ENCODE measurements around the gene ZBTB8OS.
"Not testable (repeated sequence)": the region's sequence is repeated elsewhere in the genome, so short reads cannot be mapped to it uniquely, and the experiment has no call there.

The ZBTB8OS gene

DNA sequence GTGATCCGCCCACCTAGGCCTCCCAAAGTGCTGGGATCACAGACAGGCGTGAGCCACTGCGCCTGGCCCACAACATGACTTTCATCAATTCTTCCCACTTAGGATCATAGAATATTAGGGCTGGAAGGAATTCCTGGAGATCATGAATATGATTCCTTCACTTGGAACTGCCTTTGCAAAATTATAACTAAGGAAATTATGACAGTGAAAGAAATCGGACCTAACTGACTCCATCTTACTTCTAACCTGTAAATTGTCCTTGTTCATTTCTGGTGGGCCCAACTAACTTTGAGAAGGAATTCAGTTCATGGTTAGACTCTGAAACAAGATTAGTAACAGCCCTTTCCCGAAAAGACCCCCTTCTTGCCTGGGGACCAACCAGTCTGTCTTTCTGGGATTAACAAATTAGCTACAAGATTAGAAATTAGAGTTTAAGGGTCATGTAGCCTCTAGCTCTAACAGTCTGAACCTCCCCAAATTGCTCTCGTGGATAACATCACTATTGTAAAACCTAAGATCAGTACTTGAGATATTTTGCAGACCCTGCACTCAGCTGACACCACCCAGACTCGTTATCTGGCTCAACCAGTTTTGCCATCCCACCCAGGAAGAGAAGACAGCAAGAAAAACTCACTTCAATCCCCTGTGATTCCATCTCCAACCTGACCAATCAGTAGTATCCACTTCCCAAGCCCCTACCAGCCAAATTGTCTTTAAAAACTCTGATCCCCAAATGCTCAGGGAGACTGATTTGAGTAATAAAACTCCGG is 14.7 kb downstream of the ZBTB8OS start:
- no peak for ATAC-seq (replicated peaks)
- no peak for DNase-seq
- Mint-ChIP-seq H3K36me3 (peaks cover 26 to 37% of the 10 kb centered on the region in 2 donors), H3K4me3 (no peak overlapping the region), H3K9me3 (no peaks in the 10 kb centered on the region), H3K27me3 (no peaks in the 10 kb centered on the region), H3K27ac (no peak overlapping the region), H3K4me1 (peaks cover 5 to 12% of the 10 kb centered on the region in 2 donors)

DNA sequence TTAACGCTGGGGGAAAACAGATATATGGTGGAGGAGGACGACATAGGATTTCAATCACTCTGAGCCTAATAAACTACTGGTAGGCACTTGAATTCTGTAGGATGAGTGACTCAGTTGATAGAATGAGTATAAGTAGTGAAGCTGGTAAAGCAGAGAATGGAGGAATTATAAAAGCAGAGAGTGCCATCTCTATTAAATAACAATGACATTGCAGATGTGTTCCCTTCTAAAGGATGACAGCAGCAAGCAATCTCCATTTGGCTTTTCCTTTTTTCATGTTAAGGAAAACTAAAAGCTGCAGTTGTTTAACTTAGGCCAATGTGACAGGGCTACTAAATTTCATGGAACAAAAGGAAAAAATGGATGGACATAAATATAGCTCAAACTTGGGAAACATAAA is 17.5 kb downstream of the ZBTB8OS start:
- ATAC-seq (replicated peaks) (no peak), DNase-seq (no peak)
- Mint-ChIP-seq H3K36me3 (peaks cover 32 to 44% of the 10 kb centered on the region in 2 donors), H3K27me3 (no peaks in the 10 kb centered on the region), H3K4me1 (peaks cover 5 to 13% of the 10 kb centered on the region in 2 donors), H3K27ac (no peak overlapping the region), H3K9me3 (no peaks in the 10 kb centered on the region), H3K4me3 (no peak overlapping the region)

DNA sequence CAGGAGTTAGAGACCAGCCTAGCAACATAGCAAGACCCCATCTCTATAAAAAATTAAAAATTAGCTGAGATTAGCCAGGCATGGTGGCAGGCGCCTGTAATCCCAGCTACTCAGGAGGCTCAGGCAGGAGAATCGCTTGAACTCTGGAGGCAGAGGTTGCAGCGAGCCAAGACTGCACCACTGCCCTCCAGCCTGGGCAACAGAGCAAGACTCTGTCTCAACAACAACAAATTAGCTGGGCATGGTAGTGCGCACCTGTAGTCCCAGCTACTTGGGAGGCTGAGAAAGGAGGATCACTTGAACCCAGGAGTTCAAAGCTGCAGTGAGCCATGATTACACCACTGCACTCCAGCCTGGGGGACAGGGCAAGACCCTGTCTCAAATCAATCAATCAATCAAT is 20.2 kb downstream of the ZBTB8OS start:
- H3K4me1 Mint-ChIP-seq; H3K4me3 Mint-ChIP-seq; H3K27me3 Mint-ChIP-seq; H3K9me3 Mint-ChIP-seq; ATAC-seq (replicated peaks); H3K27ac Mint-ChIP-seq; DNase-seq: not testable (repeated sequence)
- H3K36me3 Mint-ChIP-seq = peaks cover 31 to 35% of the 10 kb centered on the region in 2 donors

DNA sequence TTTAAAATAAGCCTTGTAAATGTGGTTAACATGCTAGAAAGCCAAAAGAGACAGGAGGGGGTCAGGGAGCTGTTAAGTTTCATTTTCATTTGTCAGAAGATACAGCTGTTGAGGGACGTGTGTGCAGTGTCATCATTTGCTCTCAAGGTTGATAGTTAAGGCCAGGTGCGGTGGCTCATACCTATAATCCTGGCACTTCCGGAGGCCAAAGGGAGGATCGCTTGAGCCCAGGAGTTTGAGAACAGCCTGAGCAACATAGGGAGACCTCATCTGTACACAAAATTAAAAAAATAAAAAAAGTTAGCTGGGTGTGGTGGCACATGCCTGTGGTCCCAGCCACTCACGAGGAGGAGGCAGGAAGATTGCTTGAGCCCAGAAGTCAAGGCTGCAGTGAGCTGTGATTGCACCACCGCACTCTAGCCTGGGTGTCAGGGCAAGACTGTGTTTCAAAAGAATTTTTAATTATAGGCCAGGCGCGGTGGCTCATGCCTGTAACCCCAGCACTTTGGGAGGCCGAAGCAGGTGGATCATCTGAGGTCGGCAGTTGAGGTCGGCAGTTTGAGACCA is 22.7 kb downstream of the ZBTB8OS start:
- DNase-seq = no peak
- peak overlapping the region; percentile 42 for H3K27ac Mint-ChIP-seq
- no peaks in the 10 kb centered on the region for H3K27me3 Mint-ChIP-seq
- peaks cover 16 to 24% of the 10 kb centered on the region in 2 donors for H3K4me1 Mint-ChIP-seq
- peaks cover 7 to 8% of the 10 kb centered on the region in 2 donors for H3K9me3 Mint-ChIP-seq
- H3K36me3 Mint-ChIP-seq = peaks cover 46% of the 10 kb centered on the region in 2 donors
- peak; percentile 32 to 38 for ATAC-seq (replicated peaks)
- no peak overlapping the region for H3K4me3 Mint-ChIP-seq

DNA sequence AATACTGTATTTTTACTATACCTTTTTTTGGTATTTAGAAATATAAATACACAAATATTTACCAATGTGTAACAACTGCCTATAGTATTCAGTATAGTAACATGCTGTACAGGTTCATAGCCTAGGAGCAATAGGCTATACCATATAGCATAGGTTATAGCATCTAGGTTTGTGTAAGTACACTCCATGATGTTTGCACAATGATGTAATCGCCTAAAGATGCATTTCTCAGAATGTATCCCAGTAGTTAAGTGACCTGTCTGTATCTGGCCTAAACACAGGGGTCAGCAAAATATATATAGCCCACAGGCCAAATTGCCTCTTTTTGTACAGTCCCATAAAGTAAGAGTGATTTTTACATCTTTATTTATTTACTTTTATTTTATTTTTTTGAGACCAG is 24.2 kb downstream of the ZBTB8OS start:
- H3K9me3 Mint-ChIP-seq = peaks cover 7 to 11% of the 10 kb centered on the region in 2 donors
- H3K27me3 Mint-ChIP-seq = no peaks in the 10 kb centered on the region
- ATAC-seq (replicated peaks) (no peak), DNase-seq (no peak)
- peaks cover 16 to 26% of the 10 kb centered on the region in 2 donors for H3K4me1 Mint-ChIP-seq
- no peak overlapping the region for H3K27ac Mint-ChIP-seq
- no peak overlapping the region for H3K4me3 Mint-ChIP-seq
- H3K36me3 Mint-ChIP-seq = peaks cover 53 to 55% of the 10 kb centered on the region in 2 donors

DNA sequence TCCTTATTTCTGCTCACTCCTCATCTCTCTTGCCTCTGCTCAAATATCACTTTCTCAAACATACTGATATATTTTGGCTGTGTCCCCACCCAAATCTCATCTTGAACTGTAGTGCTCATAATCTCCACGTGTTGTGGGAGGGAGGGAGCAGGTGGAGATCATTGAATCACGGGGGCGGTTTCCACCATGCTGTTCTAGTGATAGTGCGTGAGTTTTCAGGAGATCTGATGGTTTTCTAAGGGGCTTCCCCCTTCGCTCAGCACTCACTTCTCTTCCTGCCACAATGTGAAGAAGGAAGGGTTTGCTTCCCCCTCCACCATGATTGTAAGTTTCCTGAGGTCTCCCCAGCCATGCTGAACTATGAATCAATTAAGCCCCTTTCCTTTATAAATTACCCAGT is 26.6 kb downstream of the ZBTB8OS start:
- ATAC-seq (replicated peaks) (peak; percentile 70 to 76), DNase-seq (peak; percentile 20)
- Mint-ChIP-seq H3K27ac (peak overlapping the region; percentile 47), H3K36me3 (peaks cover 51 to 59% of the 10 kb centered on the region in 2 donors), H3K9me3 (peaks cover 7 to 11% of the 10 kb centered on the region in 2 donors), H3K4me1 (peaks cover 22 to 33% of the 10 kb centered on the region in 2 donors), H3K4me3 (peak overlapping the region in 1 of 2 donors; percentile 0), H3K27me3 (no peaks in the 10 kb centered on the region)

DNA sequence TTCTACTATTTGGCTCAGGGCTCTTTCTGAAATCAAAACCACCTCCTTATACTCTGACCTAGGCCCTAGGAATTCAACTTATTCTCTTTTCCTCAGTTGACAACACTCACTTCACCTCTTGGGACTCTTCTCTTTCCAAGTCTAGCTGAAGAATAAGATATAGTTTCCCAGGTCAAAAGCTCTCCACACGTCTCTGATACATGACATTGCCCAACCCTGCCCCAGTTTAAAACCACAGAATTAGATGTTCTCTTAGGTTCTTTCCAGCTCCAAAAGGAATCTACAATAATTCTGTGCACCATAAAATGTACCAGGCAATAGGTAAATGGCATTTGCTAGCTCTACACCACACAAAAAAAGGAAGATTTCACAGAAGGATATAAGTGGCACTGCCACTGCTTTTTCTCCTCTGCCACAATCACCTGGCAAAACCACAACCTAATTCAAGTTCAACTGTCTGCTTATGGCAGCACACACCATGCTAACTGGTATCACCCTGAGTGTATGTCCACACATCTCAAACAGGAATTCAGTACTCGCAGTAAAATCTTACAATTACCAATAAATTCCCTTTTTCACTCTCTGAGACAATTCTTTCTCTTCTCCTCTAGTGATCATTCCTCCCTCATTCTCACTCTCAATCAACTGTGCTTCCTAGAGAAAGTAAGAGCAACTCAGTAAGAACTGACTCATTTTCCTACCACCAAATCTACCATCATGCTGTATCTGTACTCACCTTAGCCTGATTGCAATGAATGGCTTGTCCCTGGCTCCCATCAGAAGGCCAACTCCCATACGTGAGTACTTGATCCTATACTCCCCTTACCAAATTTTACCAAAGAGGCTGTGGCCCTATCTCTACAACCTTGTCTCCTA is 27.3 kb downstream of the ZBTB8OS start:
- H3K9me3 Mint-ChIP-seq = peaks cover 7 to 11% of the 10 kb centered on the region in 2 donors
- H3K4me3 Mint-ChIP-seq = peak overlapping the region in 1 of 2 donors; percentile 0
- peaks cover 22 to 33% of the 10 kb centered on the region in 2 donors for H3K4me1 Mint-ChIP-seq
- H3K36me3 Mint-ChIP-seq = peaks cover 51 to 59% of the 10 kb centered on the region in 2 donors
- DNase-seq (no peak), ATAC-seq (replicated peaks) (peak; percentile 41 to 52)
- no peaks in the 10 kb centered on the region for H3K27me3 Mint-ChIP-seq
- H3K27ac Mint-ChIP-seq = peak overlapping the region; percentile 47

DNA sequence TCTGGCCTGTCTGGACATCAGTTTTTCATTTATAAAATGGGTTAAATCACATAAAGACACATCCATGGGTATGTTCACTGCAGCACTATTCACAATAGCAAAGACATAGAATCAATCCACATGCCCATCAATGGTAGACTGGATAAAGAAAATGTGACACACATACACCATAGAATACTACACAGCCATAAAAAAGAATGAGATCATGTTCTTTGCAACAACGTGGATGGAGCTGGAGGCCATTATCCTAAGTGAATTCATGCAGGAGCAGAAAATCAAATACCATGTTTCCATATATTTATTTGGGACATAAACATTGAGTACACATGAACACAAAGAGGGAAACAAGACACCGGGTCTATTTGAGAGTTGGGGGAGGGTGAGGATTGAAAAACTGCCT is 28.1 kb downstream of the ZBTB8OS start:
- Mint-ChIP-seq H3K27me3 (no peaks in the 10 kb centered on the region), H3K36me3 (peaks cover 46 to 58% of the 10 kb centered on the region in 2 donors), H3K4me1 (peaks cover 22 to 27% of the 10 kb centered on the region in 2 donors), H3K4me3 (no peak overlapping the region), H3K9me3 (peaks cover 7 to 11% of the 10 kb centered on the region in 2 donors), H3K27ac (peak overlapping the region; percentile 39)
- DNase-seq = no peak
- ATAC-seq (replicated peaks) = no peak

DNA sequence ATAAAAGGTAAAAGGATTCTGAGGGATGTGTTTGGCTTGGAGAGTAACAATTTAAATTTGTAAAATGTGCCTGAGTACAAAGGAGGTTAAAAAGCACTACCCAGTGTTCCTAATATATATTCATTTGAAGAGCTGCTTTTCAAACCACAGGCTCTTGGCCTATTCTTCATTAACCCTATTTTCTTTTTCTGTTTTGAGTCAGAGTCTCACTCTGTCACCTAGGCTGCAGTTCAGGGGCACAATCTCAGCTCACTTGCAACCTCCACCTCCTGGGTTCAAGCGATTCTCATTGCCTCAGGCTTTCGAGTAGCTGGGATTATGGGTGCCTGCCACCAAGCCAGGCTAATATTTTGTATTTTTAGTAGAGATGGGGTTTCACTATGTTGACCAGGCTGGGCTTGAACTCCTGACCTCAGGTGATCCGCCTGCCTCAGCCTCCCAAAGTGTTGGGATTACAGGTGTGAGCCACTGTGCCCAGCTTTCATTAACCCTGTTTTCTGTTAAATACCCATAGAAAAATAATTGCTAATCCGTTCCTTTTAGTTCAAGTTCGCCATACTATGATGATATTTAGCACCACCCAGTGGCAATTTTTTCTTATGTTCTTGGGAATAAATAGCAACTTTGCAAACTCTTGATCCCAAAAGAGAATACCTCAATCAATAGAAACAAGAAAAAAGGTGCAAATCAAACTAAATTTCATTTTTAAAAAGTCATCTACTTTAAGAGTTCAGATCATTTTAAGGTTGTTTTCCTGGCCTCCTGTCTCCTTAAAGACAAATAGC is 30.5 kb downstream of the ZBTB8OS start:
- peak; percentile 77 to 84 for ATAC-seq (replicated peaks)
- H3K9me3 Mint-ChIP-seq = peaks cover 7 to 11% of the 10 kb centered on the region in 2 donors
- peak overlapping the region; percentile 31 for H3K27ac Mint-ChIP-seq
- H3K36me3 Mint-ChIP-seq = peaks cover 41 to 57% of the 10 kb centered on the region in 2 donors
- DNase-seq = no peak
- H3K4me1 Mint-ChIP-seq = peaks cover 22 to 27% of the 10 kb centered on the region in 2 donors
- H3K27me3 Mint-ChIP-seq = no peaks in the 10 kb centered on the region
- peak overlapping the region in 1 of 2 donors; percentile 16 for H3K4me3 Mint-ChIP-seq

DNA sequence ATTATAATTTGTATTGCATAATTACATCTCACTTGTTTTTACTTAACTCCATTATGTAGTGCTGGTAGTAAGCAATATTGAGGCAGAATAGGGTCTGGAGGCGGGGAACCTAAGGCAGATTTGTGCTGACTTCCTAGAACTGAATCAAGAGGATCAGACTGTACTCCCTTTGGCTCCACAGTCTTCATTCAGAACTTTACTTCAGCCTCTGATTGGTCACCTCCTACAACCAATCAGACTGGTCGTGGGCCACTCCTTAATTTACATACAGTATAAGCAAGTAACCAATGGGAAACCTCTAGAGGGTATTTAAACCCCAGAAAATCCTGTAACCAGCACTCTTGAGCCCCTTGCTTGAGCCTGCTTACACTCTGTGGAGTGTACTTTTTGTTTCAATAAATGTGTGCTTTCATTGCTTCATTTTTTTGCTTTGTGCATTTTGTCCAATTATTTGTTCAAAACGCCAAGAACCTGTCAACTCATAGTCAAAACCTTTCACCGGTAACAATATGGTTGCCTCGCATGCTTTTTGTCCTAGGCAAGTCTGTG is 31.6 kb downstream of the ZBTB8OS start:
- Mint-ChIP-seq H3K27me3 (no peaks in the 10 kb centered on the region), H3K36me3 (peaks cover 32 to 45% of the 10 kb centered on the region in 2 donors), H3K4me3 (no peak overlapping the region), H3K4me1 (peaks cover 16 to 19% of the 10 kb centered on the region in 2 donors), H3K9me3 (peaks cover 7% of the 10 kb centered on the region in 2 donors), H3K27ac (no peak overlapping the region)
- ATAC-seq (replicated peaks) (no peak), DNase-seq (no peak)

DNA sequence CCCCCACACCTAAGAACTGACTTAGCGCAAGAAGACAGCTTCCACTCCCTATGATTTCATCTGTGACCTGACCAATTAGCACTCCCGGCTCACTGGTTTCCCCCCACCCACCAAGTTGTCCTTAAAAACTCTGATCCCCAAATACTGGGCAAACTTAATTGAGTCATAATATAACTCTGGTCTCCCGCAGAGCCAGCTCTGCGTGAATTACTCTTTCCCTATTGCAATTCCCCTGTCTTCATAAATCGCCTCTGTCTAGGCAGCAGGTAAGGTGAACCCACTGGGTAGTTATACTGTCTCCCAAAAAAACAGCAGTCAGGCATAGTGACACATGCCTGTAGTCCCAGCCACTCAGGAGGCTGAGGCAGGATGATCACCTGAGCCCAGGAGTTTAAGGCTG is 36.9 kb downstream of the ZBTB8OS start:
- Mint-ChIP-seq H3K9me3 (no peaks in the 10 kb centered on the region), H3K27me3 (peaks cover 0 to 4% of the 10 kb centered on the region in 2 donors), H3K4me1 (peaks cover 7 to 13% of the 10 kb centered on the region in 2 donors), H3K36me3 (peaks cover 5 to 12% of the 10 kb centered on the region in 2 donors), H3K4me3 (peak overlapping the region in 1 of 2 donors; percentile 22), H3K27ac (no peak overlapping the region)
- ATAC-seq (replicated peaks) = no peak
- DNase-seq = no peak

DNA sequence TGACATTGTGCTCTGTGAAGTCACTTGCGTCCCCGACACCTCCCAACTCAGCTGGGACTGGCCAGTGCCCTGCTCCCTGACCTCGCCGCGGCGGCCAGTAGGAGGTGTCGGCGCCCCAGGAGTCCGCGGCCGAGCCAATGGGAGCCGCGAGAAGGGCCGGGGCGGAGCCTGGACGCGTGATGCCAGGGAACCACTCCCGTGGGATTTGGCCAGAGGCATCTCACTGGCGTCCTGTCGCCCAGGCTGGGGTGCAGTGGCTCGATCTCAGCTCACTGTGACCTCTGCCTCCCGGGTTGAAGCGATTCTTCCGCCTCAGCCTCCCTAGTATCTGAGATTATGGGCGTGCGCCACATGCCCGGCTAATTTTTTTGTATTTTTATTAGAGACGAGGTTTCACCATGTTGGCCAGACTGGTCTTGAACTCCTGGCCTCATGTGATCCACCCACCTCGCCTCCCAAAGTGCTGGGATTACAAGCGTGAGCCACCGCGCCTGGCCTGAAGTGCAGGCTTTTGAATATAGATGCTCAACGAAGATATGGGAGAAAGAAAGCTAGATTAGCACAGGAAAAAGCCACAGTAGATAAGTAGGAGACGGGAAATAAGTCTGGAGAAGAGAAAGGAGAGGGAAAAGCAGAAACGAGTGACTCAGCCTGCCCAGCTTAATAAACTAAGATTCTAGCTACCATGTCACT is 38.0 kb downstream of the ZBTB8OS start:
- ATAC-seq (replicated peaks) (peak; percentile 97 to 98), DNase-seq (peak; percentile 77)
- Mint-ChIP-seq H3K9me3 (no peaks in the 10 kb centered on the region), H3K27ac (peak overlapping the region; percentile 26), H3K36me3 (peaks cover 5 to 8% of the 10 kb centered on the region in 2 donors), H3K27me3 (peaks cover 0 to 4% of the 10 kb centered on the region in 2 donors), H3K4me1 (peaks cover 7 to 13% of the 10 kb centered on the region in 2 donors), H3K4me3 (peak overlapping the region; percentile 63 to 76)

DNA sequence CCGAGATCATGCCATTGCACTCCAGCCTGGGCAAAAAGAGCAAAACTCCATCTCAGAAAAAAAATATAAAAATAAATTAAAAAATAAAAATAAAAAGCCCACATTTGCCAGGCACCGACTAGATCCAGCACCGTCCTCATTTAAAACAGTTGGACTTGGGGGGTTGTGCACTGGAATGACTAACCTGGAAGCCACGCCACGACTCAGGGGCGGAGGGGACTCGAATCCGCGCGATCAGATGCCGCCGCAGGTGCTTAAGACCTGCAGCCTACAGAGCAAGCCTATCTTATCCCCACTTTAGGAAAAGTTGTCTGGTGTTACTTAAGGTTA is 38.5 kb downstream of the ZBTB8OS start:
- ATAC-seq (replicated peaks) (no peak), DNase-seq (no peak)
- Mint-ChIP-seq H3K27me3 (peaks cover 0 to 4% of the 10 kb centered on the region in 2 donors), H3K9me3 (no peaks in the 10 kb centered on the region), H3K4me3 (peak overlapping the region; percentile 63 to 76), H3K4me1 (peaks cover 7 to 13% of the 10 kb centered on the region in 2 donors), H3K27ac (peak overlapping the region; percentile 26), H3K36me3 (peaks cover 3 to 5% of the 10 kb centered on the region in 2 donors)
